ENCODE data around the gene DOK6. TPM values are rescaled to one million over a fixed set of nuclear protein-coding genes. Genes with fewer than 3 reads are reported as not detected.

The DOK6 gene
- total RNA-seq, 1 experiment from 2014 or later = 4.1 TPM

- DNase-seq (ENCODE audit: low spot score) = peak; percentile 27
- no peak overlapping the region for H3K27ac Mint-ChIP-seq
- POLR2A ChIA-PET = no interaction called here
- peak; percentile 91 for ATAC-seq
- TF ChIP-seq, protein P1, sequence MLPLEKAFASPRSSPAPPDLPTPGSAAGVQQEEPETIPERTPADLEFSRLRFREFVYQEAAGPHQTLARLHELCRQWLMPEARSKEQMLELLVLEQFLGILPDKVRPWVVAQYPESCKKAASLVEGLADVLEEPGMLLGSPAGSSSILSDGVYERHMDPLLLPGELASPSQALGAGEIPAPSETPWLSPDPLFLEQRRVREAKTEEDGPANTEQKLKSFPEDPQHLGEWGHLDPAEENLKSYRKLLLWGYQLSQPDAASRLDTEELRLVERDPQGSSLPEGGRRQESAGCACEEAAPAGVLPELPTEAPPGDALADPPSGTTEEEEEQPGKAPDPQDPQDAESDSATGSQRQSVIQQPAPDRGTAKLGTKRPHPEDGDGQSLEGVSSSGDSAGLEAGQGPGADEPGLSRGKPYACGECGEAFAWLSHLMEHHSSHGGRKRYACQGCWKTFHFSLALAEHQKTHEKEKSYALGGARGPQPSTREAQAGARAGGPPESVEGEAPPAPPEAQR (CRISPR knock-in tag; IDR thresholded peaks at IDR 0.05) = no peak
- TF ChIP-seq CREB1 (CRISPR knock-in tag; IDR thresholded peaks at IDR 0.05) (no peak), MXD4 (CRISPR knock-in tag; IDR thresholded peaks at IDR 0.05; ENCODE audit: borderline replicate concordance) (no peak), ATF1 (CRISPR knock-in tag; IDR thresholded peaks at IDR 0.05) (no peak), FOXP4 (CRISPR knock-in tag; IDR thresholded peaks at IDR 0.05) (no peak), ZNF671 (CRISPR knock-in tag; IDR thresholded peaks at IDR 0.05) (no peak), MYBL2 (CRISPR knock-in tag; IDR thresholded peaks at IDR 0.05) (no peak), NR3C1 (CRISPR knock-in tag; conservative IDR thresholded peaks at IDR 0.05; ENCODE audit: low read depth) (no peak), RELA (CRISPR knock-in tag; IDR thresholded peaks at IDR 0.05; ENCODE audit: borderline replicate concordance) (no peak), CTCF (IDR thresholded peaks at IDR 0.05) (no peak), FOXK1 (CRISPR knock-in tag; IDR thresholded peaks at IDR 0.05) (no peak), RORB (CRISPR knock-in tag; IDR thresholded peaks at IDR 0.05) (no peak), ZMAT4 (CRISPR knock-in tag; IDR thresholded peaks at IDR 0.05) (no peak)
- TF ChIP-seq, protein P2, sequence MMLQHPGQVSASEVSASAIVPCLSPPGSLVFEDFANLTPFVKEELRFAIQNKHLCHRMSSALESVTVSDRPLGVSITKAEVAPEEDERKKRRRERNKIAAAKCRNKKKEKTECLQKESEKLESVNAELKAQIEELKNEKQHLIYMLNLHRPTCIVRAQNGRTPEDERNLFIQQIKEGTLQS (CRISPR knock-in tag; conservative IDR thresholded peaks at IDR 0.05) = no peak
- TF ChIP-seq, protein P3, sequence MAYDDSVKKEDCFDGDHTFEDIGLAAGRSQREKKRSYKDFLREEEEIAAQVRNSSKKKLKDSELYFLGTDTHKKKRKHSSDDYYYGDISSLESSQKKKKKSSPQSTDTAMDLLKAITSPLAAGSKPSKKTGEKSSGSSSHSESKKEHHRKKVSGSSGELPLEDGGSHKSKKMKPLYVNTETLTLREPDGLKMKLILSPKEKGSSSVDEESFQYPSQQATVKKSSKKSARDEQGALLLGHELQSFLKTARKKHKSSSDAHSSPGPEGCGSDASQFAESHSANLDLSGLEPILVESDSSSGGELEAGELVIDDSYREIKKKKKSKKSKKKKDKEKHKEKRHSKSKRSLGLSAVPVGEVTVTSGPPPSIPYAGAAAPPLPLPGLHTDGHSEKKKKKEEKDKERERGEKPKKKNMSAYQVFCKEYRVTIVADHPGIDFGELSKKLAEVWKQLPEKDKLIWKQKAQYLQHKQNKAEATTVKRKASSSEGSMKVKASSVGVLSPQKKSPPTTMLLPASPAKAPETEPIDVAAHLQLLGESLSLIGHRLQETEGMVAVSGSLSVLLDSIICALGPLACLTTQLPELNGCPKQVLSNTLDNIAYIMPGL (CRISPR knock-in tag; IDR thresholded peaks at IDR 0.05) = no peak
- TF ChIP-seq, protein P4, sequence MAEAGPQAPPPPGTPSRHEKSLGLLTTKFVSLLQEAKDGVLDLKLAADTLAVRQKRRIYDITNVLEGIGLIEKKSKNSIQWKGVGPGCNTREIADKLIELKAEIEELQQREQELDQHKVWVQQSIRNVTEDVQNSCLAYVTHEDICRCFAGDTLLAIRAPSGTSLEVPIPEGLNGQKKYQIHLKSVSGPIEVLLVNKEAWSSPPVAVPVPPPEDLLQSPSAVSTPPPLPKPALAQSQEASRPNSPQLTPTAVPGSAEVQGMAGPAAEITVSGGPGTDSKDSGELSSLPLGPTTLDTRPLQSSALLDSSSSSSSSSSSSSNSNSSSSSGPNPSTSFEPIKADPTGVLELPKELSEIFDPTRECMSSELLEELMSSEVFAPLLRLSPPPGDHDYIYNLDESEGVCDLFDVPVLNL (CRISPR knock-in tag; IDR thresholded peaks at IDR 0.05; ENCODE audit: borderline replicate concordance, low read depth) = no peak
- TF ChIP-seq, protein P5, sequence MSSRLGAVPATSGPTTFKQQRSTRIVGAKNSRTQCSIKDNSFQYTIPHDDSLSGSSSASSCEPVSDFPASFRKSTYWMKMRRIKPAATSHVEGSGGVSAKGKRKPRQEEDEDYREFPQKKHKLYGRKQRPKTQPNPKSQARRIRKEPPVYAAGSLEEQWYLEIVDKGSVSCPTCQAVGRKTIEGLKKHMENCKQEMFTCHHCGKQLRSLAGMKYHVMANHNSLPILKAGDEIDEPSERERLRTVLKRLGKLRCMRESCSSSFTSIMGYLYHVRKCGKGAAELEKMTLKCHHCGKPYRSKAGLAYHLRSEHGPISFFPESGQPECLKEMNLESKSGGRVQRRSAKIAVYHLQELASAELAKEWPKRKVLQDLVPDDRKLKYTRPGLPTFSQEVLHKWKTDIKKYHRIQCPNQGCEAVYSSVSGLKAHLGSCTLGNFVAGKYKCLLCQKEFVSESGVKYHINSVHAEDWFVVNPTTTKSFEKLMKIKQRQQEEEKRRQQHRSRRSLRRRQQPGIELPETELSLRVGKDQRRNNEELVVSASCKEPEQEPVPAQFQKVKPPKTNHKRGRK (CRISPR knock-in tag; IDR thresholded peaks at IDR 0.05; ENCODE audit: borderline replicate concordance) = no peak
- CTCF ChIA-PET = interaction anchor here (0.7 kb wide), 1 partner anchor 16 kb away, joined by 3 read pairs; no protein-coding TSS in a partner anchor
- H3K9me3 Mint-ChIP-seq = peaks cover 12% of the 10 kb centered on the region
- H3K4me1 Mint-ChIP-seq = no peaks in the 10 kb centered on the region
- no peaks in the 10 kb centered on the region for H3K27me3 Mint-ChIP-seq (ENCODE audit: low read depth)
- peaks cover 4% of the 10 kb centered on the region for H3K36me3 Mint-ChIP-seq
- H3K4me3 Mint-ChIP-seq = no peak overlapping the region
Measured at GRCh38 chr18:69365658-69366057, 35.0 kb upstream of the DOK6 start.

Data from WTC11 (cell line).